GM06990 (cell line): ENCODE data around the gene RNF217.

Experiments
- DNase-seq: peaks from one replicate; pipeline ENCODE4 v3.0.0-alpha.2; 2011; ENCODE audit not compliant: insufficient read length; ENCODE audit errors: extremely low read depth
- H3K27me3 ChIP-seq: replicated peaks from 2 replicates; pipeline ENCODE4 v1.6.0; 2011; ENCODE audit warnings: low read length; ENCODE audit not compliant: control insufficient read depth, insufficient read depth
- H3K36me3 ChIP-seq: 2 replicates; pipeline ENCODE4 v1.5.1; 2011; ENCODE audit warnings: low read length; ENCODE audit not compliant: control insufficient read depth, insufficient read depth
- H3K4me3 ChIP-seq: replicated peaks from 2 replicates; pipeline ENCODE4 v1.5.1; 2011; ENCODE audit warnings: low read depth, mild to moderate bottlenecking, control low read depth, low read length
- TF ChIP-seq, protein P1 (sequence below): IDR thresholded peaks from 2 replicates; pipeline ENCODE4 v1.5.1; 2011; ENCODE audit warnings: low read length, control low read depth, mild to moderate bottlenecking, inconsistent platforms; ENCODE audit not compliant: insufficient read depth, poor library complexity, severe bottlenecking

Gene RNF217

GRCh38 chr6:125076482-125076742 is 114.2 kb downstream of the RNF217 start:
- H3K4me3 ChIP-seq = no peak overlapping the region
- no peaks in the 10 kb centered on the region for H3K36me3 ChIP-seq
- no peak for DNase-seq
- H3K27me3 ChIP-seq = no peaks in the 10 kb centered on the region; the same call in 1 of the 2 replicates
- TF ChIP-seq, protein P1, sequence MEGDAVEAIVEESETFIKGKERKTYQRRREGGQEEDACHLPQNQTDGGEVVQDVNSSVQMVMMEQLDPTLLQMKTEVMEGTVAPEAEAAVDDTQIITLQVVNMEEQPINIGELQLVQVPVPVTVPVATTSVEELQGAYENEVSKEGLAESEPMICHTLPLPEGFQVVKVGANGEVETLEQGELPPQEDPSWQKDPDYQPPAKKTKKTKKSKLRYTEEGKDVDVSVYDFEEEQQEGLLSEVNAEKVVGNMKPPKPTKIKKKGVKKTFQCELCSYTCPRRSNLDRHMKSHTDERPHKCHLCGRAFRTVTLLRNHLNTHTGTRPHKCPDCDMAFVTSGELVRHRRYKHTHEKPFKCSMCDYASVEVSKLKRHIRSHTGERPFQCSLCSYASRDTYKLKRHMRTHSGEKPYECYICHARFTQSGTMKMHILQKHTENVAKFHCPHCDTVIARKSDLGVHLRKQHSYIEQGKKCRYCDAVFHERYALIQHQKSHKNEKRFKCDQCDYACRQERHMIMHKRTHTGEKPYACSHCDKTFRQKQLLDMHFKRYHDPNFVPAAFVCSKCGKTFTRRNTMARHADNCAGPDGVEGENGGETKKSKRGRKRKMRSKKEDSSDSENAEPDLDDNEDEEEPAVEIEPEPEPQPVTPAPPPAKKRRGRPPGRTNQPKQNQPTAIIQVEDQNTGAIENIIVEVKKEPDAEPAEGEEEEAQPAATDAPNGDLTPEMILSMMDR = no peak

DNA sequence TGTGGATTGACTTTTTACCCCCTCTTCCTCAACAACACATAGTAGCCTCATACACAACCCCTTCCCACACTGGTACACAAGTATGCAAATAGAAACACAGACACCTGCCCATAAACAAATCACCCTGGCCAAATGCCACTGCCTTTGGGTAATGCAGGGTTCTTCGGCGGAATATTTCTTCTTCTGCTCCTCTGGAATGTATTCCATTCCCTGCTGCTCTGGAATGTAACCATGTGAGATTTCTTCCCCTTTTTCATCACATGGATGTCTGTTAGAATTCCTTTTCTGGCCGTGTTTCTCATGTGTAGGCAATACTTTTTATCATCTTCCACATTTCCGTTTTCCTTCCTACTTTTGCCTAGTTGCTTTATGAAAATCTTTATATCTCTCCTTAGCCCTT is 115.2 kb downstream of the RNF217 start:
- H3K36me3 ChIP-seq = no peaks in the 10 kb centered on the region
- no peak overlapping the region for H3K4me3 ChIP-seq
- TF ChIP-seq, protein P1 = no peak
- H3K27me3 ChIP-seq = no peaks in the 10 kb centered on the region; the same call in 1 of the 2 replicates
- no peak for DNase-seq

DNA sequence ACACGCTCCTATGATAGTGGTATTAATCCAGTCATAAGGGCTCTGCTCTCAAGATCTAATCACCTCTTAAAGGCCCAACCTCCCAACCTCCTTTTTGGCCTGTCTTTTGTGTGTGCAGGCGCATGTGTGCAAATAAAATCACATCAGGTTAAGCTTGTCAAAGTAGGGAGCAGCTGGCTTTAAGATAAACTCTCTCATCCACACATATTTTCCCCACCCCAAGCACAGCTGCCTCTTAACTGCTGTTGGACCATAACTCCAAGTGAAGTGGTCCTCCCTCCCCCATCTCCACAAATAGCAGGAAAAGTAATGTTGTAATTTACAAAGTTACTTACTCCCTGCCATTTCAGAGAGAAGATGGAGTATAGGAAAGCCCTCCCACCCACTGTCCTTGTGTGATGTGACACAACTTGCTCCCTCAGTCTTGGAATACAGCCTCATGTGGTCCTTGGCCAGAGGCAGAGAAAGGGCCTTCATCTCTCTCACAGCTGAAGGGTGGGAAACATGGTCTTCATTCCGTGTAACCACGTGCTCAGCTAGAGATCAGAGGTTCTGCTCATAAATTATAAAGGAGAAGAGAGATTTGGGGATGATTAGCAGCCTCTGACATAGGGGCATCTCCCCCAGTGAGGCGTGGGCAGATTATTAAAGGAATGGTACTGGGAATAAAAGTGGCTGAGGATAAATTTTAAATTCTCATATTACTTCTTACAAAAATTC is 116.5 kb downstream of the RNF217 start:
- Histone ChIP-seq H3K27me3 (no peaks in the 10 kb centered on the region), H3K36me3 (no peaks in the 10 kb centered on the region), H3K4me3 (no peak overlapping the region)
- TF ChIP-seq, protein P1 = no peak
- DNase-seq = no peak

GRCh38 chr6:125082908-125083683 is 120.9 kb downstream of the RNF217 start:
- TF ChIP-seq, protein P1 = no peak
- Histone ChIP-seq H3K27me3 (no peaks in the 10 kb centered on the region), H3K36me3 (no peaks in the 10 kb centered on the region), H3K4me3 (no peak overlapping the region)
- DNase-seq = no peak

DNA sequence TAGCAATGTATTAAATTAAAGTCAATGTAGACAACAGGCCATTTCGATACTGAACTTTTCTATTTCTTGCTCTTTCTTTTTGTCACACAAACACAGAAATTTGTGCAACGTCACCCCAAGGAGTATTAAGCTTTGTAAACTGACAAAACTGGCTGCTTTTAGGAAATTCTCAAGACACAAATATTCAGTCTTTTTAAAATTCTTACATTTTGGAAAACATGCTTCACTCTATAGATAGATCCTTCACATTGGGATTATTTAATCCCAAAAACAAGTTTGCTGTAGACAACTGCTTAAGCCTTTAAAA is 121.4 kb downstream of the RNF217 start:
- TF ChIP-seq, protein P1 = no peak
- no peaks in the 10 kb centered on the region for H3K36me3 ChIP-seq
- DNase-seq = no peak

More for the DNA sequence above, 121.4 kb downstream of the RNF217 start:
- H3K4me3 ChIP-seq = no peak overlapping the region
- H3K27me3 ChIP-seq = no peaks in the 10 kb centered on the region
